ENCODE data around the gene C3orf85.
"Not testable (repeated sequence)": the region's sequence is repeated elsewhere in the genome, so short reads cannot be mapped to it uniquely, and the experiment has no call there.

Gene C3orf85, protein sequence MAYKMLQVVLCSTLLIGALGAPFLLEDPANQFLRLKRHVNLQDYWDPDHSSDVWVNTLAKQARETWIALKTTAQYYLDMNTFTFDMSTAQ

DNA sequence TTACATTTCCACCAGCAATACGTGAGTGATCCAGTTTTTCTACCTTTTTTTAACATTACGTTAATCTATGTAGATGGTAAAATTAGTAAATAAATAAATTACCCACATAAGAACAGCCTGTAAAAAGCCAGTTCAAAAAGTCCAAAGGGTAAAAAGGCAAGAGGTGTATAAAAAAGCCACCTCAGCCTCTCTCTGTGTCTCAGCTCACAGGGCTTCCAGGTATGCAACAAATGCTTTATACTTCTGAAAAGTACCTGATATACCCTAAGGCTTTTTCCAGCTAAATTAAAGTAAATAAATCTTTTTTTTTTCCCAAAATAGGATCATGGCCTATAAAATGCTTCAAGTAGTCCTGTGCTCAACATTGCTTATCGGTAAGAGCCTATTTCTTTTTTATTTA lies at the start of gene C3orf85:
Gene C3orf85, plus strand, starts transcription at position 197 of the 400 bp plus-strand sequence. Its CDS starts 129 bp downstream, at position 326.
- DNase-seq: no peak

GRCh38 chr3:109089265-109089664 lies 47.3 kb upstream of the C3orf85 start:
- DNase-seq: no peak

DNA sequence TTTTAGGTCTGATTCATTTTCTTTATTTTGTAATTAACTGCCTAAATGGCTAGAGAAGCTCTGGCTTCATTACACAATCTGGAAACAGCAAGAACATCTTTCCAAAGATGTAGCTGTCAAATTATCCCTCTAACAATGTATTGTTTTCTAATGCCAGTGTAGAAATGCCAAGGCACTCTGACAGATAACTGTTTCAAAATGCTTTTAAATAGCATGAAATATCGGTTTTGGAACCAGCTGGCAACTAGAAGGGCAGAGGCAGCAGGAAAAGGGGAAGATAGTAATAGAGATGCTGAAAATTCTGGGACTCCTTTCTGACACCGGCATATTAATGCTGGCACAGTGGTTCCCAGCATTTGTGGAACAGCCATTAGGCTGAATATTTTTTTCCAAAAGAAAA lies 44.7 kb upstream of the C3orf85 start:
- DNase-seq: no peak

GRCh38 chr3:109093561-109093960 lies 43.0 kb upstream of the C3orf85 start:
- DNase-seq: no peak

DNA sequence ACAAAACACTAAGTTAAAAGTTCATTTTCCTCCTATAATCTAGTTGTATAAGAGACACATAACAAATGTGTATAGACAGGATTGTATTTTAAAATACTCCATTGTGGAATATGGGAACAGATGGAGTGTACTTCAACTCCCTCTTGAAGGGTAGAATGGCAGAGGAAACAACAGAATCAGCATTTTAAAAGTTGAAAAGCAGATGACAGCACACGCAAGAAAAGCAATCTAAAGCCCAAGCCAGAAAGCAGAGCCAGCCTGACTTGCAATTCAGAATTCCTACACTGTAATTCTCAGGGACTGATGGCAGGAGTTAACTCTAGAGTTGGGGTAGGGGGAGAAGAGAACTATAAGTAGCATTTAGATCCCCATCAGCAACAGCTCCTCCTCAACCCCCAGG lies 41.4 kb upstream of the C3orf85 start:
- DNase-seq: no peak

- DNase-seq: no peak
Observed at GRCh38 chr3:109098079-109098644, 38.4 kb upstream of the C3orf85 start.

- no peak for DNase-seq
Observed at GRCh38 chr3:109109574-109109973, 26.9 kb upstream of the C3orf85 start.

DNA sequence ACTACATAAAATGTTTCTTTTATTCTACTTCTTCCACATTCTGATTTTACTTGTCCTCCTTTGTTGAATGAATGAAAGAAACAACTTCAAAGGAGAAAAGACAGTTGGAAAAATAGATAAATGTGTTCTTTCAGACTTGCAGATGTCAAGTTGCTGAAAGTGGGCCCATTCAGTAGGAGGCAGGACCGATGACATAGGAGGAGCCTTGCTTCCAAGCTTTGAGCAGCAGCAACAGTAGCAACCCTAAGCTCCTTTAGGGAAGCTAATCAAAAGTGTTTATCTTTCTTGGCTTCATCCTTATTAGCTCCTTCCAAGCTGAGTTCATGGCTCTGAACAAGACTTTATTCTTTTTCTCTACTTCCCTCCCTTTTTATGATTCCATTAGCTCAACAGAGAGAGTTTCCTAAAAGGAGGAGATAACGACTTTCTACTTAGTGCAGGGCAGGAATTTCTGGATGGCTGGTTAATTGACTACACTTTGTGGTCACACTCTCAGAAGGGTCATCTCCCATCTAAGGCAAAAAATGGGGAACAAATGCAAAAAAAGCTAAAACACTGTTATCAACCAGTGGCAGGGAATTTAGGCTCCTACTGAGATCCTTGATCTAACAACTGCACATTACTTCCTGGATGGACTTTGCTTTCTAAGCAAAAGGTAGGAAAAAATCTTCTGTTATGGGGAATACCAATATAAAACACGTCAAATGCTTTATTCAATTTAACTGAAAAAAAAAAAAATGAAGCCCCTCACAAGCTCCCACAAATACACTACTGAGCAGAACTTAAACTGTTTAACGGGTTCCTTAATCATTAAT lies 23.4 kb upstream of the C3orf85 start:
- no peak for DNase-seq

GRCh38 chr3:109114746-109115145 lies 21.8 kb upstream of the C3orf85 start:
- no peak for DNase-seq

DNA sequence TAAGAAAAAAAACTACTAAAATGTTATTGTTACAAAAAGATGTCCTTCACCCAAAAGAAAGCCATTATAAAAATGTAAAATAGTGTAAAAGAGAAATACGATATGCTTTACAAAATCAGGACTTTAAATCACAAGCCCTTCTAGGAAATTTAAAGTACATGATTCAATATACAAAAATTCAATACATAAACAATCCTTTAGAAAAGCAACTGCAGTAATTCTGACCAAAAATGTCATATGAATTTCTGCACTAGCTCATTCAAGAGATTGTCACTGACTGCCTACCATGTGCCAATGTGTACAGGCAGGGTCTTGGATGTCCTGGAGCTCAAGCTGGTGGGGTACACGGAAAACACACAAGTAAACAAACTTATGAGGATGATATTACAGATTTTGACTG lies 21.1 kb upstream of the C3orf85 start:
- DNase-seq: no peak

- DNase-seq: no peak
Observed at GRCh38 chr3:109116031-109116430, 20.5 kb upstream of the C3orf85 start.

- peak; percentile 32 for DNase-seq
Observed at GRCh38 chr3:109117939-109118338, 18.6 kb upstream of the C3orf85 start, which contains the start of gene MORC1. Gene MORC1 (minus strand): TSS chr3:109118134. CDS start chr3:109118059, 75 bp downstream.

GRCh38 chr3:109118584-109118983 lies 17.9 kb upstream of the C3orf85 start:
- DNase-seq: peak; percentile 39

GRCh38 chr3:109122690-109123089 lies 13.8 kb upstream of the C3orf85 start:
- DNase-seq: no peak

- DNase-seq: no peak
Observed at GRCh38 chr3:109125902-109126301, 10.6 kb upstream of the C3orf85 start.

- no peak for DNase-seq
Observed at GRCh38 chr3:109127553-109127952, 9.0 kb upstream of the C3orf85 start.

GRCh38 chr3:109131276-109131675 lies 5.2 kb upstream of the C3orf85 start:
- no peak for DNase-seq

- no peak for DNase-seq
Observed at GRCh38 chr3:109132801-109133473, 3.6 kb upstream of the C3orf85 start.

GRCh38 chr3:109133474-109133816 lies 3.1 kb upstream of the C3orf85 start:
- not testable (repeated sequence) for DNase-seq

GRCh38 chr3:109137761-109138160 lies 1.2 kb downstream of the C3orf85 start:
- DNase-seq: no peak

- DNase-seq: no peak
Observed at GRCh38 chr3:109140318-109140717, 3.8 kb downstream of the C3orf85 start.

GRCh38 chr3:109143646-109144045 lies 7.1 kb downstream of the C3orf85 start:
- DNase-seq: no peak

GRCh38 chr3:109149078-109149477 lies 12.6 kb downstream of the C3orf85 start:
- no peak for DNase-seq

GRCh38 chr3:109152320-109152719 lies 15.8 kb downstream of the C3orf85 start:
- no peak for DNase-seq

All from NCI-H2029 treated with DMSO at 0.1 percent for 48 hours (cell line).